ENCODE data around the gene PDX1.

The PDX1 gene

GRCh38 chr13:27919934-27920676, at the start of gene PDX1:
TSS of gene PDX1 (plus strand) at chr13:27920000. CDS start at chr13:27920139, 139 bp downstream.
- no peak for DNase-seq

GRCh38 chr13:27878274-27878673, 41.5 kb upstream of the PDX1 start:
- no peak for DNase-seq

- no peak for DNase-seq
Observed at GRCh38 chr13:27889471-27889870, 30.3 kb upstream of the PDX1 start.

GRCh38 chr13:27896726-27897125, 23.1 kb upstream of the PDX1 start:
- no peak for DNase-seq

- DNase-seq = no peak
Observed at GRCh38 chr13:27904719-27905118, 15.1 kb upstream of the PDX1 start.

GRCh38 chr13:27905650-27906049, 14.2 kb upstream of the PDX1 start:
- no peak for DNase-seq

GRCh38 chr13:27907121-27907787, 12.5 kb upstream of the PDX1 start:
- no peak for DNase-seq

GRCh38 chr13:27909378-27909777, 10.4 kb upstream of the PDX1 start:
- no peak for DNase-seq

GRCh38 chr13:27911521-27911920, 8.3 kb upstream of the PDX1 start:
- DNase-seq = no peak

GRCh38 chr13:27913160-27913559, 6.6 kb upstream of the PDX1 start:
- DNase-seq = no peak

GRCh38 chr13:27915301-27916207, 4.2 kb upstream of the PDX1 start:
- no peak for DNase-seq

- DNase-seq = no peak
Observed at GRCh38 chr13:27917121-27917947, 2.5 kb upstream of the PDX1 start.

GRCh38 chr13:27918041-27918917, 1.5 kb upstream of the PDX1 start:
- no peak for DNase-seq

GRCh38 chr13:27918918-27919658, 712 bp upstream of the PDX1 start:
- DNase-seq = no peak

- no peak for DNase-seq
Observed at GRCh38 chr13:27919659-27919933, 204 bp upstream of the PDX1 start.

- DNase-seq = no peak
Observed at GRCh38 chr13:27920677-27921420, 1.0 kb downstream of the PDX1 start.

- no peak for DNase-seq
Observed at GRCh38 chr13:27921421-27921960, 1.7 kb downstream of the PDX1 start.

GRCh38 chr13:27921961-27922882, 2.4 kb downstream of the PDX1 start:
- DNase-seq = no peak

All from hematopoietic multipotent progenitor cell treated with erythropoietin and hydrocortisone succinate and interleukin-3 and kit ligand, for 4 days (in vitro differentiated cells).